HG02798 (cell line): Measurements from ENCODE around the gene ZNF808.
"Not testable (repeated sequence)": the region's sequence is repeated elsewhere in the genome, so short reads cannot be mapped to it uniquely, and the experiment has no call there.

Source experiments
- ATAC-seq: cut with Tn5 transposase; IDR thresholded peaks from one replicate; pipeline ENCODE4 v1.9.1; 2021; ENCODE audit warnings: mild to moderate bottlenecking; ENCODE audit not compliant: unreplicated experiment, poor library complexity

ZNF808 gene

DNA sequence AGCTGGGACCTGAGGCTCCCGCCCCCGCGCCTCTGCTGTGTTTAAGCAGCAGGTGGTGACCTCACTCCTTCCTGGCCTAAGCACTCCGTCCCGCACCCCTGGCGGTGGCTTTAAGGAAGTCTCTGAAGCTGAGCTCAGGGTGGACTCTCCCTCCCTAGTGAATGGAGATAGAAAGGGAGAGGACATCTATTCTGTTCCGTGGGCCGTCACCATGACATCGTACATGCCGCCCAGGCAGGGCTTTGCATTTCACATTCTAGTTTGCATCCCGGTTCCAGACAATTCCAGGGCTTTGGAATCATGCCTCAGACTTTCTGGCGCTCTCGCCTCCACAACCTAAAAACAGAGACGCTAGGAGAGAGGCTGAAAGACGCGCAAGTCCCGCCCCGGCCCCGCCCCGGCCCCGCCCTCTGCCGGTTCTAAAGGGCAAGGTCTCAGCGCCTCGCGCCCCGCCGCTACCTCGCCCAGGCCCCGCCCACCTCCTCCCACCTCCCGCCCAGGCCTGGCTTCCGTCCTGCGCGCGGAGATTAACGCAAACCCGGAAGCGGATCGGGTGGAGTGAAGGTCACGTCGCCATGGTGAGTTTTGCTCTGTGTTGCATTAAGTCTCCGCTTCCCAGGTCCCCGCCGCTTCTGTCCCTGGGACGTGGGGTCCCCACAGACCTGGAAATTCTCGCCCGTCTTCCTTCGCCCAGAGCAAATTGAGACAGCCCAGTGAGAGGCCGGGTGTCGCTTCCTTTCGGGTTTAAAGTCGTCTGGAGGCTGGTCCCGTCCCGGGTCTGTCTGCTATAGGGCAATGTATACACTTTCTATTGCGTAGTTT lies at the start of gene ZNF808:
TSS of gene ZNF808 (plus strand) at position 535 of the 822 bp plus-strand sequence. CDS start 15,617 bp downstream, outside the sequence.
- peak; percentile 90 for ATAC-seq

DNA sequence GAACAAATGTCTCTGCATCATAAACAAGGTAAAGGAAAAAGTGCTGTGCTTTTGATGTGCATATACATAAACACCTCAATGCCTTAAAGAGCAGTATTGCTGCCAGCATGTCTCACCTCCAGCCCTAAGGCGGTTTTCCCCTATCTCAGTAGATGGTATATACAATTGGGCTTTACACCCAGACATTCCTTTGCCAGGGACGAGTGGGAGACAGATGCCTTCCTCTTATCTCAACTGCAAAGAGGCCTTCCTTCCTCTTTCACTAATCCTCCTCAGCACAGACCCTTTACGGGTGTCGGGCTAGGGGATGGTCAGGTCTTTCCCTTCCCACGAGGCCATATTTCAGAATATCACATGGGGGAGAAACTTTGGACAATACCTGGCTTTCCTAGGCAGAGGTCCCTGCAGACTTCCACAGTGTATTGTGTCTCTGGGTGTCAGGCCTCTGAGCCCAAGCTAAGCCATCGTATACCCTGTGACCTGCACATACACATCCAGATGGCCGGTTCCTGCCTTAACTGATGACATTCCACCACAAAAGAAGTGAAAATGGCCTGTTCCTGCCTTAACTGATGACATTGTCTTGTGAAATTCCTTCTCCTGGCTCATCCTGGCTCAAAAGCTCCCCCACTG lies 43.2 kb upstream of the ZNF808 start:
- ATAC-seq, result not testable (repeated sequence)

DNA sequence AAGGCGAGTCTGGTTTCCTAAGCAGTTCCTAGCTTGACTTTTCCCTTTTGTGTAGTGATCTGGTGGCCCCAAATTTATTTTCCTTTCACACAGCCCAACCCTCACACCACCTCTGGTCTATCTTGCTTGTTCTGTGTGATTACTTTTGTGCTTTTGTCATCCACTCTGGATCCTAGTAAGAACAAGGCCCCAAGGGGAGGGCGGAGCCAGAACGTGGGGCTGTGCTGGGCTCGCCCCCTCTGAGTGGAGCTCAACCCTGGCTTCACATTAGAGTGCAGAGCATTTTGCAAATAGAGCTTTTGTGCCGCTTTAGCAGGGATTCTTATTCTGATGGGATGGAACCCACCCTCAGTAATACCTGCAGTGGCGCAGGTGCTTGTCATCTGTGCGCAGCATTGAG lies 42.4 kb upstream of the ZNF808 start:
- not testable (repeated sequence) for ATAC-seq

DNA sequence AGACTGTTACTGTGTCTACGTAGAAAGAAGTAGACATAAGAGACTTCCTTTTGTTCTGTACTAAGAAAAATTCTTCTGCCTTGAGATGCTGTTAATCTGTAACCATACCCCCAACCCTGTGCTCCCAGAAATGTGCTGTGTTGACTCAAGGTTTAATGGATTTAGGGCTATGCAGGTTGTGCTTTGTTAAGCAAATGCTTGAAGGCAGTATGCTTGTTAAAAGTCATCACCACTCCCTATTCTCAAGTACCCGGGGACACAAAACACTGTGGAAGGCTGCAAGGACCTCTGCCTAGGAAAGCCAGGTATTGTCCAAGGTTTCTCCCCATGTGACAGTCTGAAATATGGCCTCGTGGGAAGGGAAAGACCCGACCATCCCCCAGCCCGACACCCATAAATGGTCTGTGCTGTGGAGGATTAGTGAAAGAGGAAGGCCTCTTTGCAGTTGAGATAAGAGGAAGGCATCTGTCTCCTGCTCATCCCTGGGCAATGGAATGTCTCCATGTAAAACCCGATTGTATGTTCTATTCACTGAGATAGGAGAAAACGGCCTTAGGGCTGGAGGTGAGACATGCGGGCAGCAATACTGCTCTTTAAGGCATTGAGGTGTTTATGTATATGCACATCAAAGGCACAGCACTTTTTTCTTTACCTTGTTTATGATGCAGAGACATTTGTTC lies 41.8 kb upstream of the ZNF808 start:
- ATAC-seq, result not testable (repeated sequence)

DNA sequence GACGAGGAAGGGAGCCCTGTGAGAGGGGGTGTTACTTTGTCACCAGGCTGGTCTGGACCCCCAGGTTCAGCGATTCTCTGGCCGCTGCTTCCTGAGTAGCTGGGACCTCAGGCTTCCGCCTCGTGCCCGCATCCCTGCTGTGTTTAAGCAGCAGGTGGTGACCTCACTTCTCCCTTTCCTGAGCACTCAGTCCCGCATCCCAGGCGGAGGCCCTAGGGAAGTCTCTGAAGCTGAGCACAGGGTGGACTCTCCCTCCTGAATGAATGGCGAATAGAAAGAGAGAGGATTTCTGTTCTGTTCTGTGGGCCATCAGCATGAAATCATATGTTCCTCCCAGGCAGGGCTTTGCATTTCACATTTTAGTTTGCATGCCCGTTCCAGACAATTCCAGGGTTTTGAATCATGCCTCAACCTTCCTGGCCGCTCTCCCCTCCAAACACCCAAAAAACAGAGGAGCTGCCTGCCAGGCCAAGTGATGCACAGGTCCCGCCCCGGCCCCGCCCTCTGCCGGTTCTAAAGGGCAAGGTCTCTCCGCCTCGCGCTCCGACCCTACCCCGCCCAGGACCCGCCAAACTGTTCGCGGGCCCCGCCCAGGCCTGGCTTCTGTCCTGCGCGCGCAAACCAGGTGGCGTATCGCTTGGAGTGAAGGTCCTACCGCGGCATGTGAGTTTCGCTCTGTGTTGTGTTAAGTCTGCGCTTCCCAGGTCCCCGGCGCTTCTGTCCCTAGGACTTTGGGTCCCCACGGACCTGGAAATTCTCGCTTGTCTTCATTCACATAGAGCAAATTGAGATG lies 35.1 kb upstream of the ZNF808 start:
- ATAC-seq, result no peak

DNA sequence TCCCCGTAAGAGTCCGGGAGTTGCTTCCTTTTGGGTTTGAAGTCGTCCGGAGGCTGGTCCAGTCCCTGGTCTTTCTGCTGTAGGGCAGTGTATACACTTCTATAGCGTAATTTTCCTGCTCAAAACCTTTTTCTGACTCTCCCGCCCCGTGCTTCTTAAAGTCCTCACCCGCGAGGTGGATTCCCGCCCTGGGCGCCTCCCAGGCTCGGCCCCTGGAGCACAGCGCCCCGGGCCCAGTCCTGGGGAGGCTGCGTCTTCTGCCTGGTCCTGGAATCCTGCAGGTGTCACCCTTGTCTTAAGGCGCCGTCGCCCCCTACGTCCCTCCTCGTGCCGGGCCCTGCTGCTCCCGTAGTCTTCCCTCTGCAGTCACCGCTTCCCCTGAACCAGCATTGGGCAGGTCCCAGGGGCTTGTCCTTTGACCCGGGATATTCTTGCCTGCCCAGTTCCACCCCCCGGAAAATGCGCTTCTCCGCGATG lies 34.4 kb upstream of the ZNF808 start:
- no peak for ATAC-seq

DNA sequence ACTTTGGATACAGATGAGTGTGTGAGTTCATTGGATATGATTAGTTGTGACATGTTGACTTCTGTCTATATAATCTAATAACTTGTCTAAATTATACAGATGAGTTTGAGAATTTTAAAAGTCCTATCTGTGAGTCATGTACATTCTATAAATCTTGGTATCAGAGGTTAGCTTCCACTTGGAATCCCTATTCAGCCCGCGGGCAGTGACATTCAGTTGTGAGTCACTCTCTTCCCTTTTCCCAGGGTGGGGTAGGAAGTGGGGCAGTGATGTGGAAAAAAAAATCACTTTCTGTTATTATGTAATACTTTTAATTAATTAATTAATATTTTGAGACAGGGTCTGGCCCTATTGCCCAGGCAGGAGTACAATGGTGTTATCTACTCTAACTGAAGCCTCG lies 33.0 kb upstream of the ZNF808 start:
- no peak for ATAC-seq

DNA sequence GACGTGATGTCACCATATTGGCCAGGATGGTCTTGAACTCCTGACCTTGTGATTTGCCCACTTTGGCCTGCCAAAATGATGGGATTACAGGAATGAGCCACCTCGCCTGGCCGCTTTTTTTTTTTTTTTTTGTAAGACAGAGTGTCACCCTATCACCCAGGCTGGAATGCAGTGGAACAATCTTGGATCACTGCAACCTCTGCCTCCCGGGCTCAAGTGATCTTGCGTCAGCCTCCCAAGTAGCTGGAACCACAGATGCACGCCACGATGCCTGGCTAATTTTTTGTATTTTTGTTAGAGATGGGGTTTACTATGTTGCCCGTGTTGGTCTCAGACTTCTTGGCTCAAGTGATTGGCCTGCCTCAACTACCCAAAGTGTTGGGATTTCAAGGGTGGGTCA lies 28.9 kb upstream of the ZNF808 start:
- ATAC-seq, result no peak

DNA sequence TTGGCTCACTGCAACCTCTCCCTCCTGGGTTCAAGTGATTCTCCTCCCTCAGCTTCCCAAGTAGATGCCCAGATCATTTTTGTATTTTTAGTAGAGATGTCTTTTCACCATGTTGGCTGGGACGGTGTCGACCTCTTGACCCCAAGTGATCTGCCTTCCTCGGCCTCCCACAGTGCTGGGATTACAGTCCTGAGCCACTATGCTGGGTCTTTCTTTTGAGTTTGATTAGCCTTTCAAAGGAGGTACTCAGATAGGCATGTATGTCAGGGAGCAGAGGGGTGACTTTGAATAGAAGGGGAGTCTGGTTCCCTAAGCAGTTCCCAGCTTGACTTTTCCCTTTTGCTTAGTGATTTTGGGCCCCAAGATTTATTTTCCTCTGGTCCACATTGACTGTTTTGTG lies 27.0 kb upstream of the ZNF808 start:
- not testable (repeated sequence) for ATAC-seq

DNA sequence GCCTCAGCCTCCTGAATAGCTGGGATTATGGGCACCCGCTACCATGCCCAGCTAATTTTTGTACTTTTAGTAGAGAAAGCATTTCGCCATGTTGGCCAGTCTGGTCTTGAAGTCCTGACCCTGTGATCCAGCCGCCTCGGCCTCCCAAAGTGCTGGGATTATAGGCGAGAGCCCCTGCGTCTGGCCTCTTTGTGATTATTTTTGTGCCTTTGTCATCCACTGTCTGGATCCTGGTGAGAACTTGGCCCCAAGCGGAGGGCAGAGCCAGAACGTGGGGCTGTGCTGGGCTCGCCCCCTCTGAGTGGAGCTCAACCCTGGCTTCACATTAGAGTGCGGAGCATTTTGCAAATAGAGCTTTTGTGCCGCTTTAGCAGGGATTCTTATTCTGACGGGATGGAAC lies 26.5 kb upstream of the ZNF808 start:
- not testable (repeated sequence) for ATAC-seq

DNA sequence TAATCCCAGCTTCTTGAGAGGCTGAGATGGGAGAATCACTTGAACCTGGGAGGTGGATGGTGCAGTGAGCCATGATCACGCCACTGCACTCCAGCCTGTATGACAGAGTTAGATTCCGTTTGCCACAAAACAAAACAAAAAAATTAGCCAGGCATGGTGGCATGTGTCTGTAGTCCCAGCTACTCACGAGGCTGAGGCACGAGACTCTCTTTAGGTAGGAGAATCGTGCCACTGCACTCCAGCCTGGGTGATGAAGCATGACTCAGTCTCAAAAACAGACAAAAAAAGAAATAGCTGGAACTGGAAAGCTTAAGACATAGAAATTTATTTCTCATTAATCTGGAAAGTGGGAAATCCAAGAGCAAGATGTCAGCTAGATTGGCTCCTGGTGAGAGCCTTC lies 20.2 kb upstream of the ZNF808 start:
- ATAC-seq, result no peak

DNA sequence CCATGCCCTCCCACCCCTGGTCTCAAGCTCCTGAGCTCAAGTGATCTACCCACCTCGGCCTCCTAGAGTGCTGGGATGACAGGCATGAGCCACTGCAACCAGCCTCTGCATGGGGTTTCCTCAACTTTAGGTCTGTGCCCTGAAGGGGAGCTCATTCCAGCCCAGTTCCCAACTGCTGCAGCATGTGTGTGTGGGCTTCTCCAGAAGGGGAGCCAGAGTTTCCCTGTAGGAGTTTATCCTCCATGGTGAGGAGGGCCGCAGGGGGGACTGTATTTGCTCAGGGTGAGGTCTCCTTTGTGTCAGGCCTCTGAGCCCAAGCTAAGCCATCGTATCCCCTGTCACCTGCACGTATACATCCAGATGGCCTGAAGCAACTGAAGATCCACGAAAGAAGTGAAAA lies 11.3 kb upstream of the ZNF808 start:
- no peak for ATAC-seq

DNA sequence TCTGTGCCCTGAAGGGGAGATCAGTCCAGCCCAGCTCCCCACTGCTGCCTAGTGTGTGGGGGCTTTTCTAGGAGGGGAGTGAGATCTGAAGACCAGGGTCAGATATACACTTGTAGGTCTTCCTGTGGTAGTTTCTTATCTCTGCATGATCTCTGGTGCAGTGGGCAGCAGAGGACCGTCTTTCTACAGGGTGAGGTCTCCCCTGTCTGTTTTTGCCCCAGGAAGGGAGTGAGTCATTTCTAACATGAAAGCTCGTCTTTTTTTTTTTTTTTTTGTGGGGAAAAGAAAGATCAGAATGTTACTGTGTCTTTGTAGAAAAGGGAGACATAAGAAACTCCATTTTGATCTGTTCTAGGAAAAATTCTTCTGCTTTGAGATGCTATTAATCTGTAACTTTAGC lies 8.8 kb upstream of the ZNF808 start:
- no peak for ATAC-seq

DNA sequence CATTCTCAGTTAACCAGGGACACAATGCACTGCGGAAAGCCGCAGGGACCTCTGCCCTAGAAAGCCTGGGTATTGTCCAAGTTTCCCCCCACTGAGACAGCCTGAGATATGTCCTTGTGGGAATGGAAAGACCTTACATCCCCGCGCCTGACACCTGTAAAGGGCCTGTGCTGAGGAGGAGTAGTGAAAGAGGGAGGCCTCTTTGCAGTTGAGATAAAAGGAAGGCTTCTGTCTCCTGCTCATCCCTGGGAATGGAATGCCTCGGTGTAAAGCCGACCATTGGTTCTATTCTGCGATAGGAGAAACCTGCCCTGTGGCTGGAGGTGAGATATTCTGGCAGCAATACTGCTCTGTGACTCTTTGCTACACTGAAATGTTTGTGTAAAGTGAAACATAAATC lies 8.3 kb upstream of the ZNF808 start:
- not testable (repeated sequence) for ATAC-seq

DNA sequence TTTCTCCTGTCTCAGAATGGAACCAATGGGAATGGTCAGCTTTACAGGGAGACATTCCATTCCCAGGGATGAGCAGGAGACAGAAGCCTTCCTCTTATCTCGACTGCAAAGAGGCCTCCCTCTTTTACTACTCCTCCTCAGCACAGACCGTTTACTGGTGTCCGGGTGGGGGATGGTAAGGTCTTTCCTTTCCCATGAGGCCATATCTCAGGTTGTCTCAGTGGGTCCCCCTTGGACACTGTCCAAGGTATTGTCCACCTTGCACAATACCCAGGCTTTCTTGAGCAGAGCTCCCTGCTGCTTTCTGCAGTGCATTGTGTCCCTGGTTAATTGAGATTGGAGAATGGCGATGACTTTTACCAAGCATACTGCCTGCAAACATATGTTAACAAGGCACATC lies 7.5 kb upstream of the ZNF808 start:
- ATAC-seq, result no peak

DNA sequence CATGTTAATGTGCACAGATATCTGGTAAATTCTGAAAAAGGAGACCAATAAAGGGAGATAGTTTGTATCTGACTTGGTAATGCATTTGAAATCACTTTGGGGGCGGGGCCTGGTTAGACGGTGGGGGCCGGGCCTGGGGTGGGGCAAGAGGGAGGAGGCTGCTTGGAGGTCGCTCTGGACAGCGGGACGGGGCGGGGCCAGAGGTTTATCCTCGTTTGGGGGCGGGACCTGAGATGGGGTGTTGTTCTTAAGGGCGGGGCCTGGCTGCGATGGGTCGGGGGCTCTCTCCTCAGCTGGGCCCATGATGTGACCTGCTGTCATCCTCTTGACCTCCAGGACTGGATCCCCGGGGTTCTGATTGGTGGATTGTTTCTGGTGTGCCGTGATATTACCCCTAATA lies 4.9 kb upstream of the ZNF808 start:
- no peak for ATAC-seq

DNA sequence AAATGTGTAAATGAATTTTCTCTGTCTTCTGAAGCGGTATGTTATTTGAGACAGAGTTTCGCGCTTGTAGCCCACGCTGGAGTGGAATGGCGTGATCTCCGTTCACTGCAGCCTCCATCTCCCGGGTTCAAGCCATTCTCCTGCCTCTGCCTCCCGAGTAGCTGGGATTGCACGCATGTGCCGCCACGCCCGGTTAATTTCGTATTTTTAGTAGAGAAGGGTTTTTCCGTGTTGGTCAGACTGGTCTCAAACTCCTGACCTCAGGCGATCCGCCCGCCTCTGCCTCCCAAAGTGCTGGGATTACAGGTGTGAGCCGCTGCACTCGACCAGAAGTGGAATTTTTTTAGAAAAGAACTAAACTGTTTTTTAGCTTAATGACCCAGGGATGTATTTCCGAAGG lies 3.4 kb upstream of the ZNF808 start:
- ATAC-seq, result no peak

DNA sequence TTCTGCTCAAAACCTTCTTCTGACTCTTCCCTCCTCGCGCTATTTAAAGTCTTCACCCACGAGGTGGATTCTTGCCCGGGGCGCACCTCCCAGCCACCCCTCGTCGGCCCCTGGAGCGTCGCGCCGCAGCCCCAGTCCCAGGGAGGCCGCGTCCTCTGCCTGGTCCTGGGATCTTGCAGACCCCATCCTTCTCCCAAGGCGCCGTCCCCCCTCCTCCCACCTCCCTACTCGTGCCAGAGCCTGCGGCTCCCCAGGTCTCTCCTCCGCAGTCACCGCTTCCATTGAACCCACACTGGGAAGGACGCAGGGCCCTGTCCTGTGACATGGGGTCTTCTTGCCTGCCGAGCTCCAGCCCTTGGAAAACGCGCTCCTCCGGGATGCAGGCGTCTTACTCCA lies 486 bp downstream of the ZNF808 start:
- ATAC-seq, result peak; percentile 9

DNA sequence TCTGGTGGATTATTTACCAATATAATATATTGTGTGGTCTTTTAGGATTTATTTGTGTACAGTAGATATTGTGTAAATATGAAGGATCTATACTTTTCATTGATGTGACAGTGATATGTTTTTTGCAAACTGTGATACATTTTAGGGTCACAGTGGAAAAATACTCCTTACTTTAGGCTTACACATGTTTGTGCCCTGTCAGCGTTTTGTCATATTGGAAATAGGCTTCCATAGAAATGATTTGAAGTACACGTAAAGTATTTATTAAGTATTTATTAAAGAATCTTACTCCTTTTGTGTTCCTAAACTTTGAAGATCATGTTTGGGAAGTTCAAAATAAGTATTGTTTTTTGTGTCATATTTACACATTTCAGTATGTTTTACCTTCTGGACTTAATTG lies 5.0 kb downstream of the ZNF808 start:
- ATAC-seq, result no peak

DNA sequence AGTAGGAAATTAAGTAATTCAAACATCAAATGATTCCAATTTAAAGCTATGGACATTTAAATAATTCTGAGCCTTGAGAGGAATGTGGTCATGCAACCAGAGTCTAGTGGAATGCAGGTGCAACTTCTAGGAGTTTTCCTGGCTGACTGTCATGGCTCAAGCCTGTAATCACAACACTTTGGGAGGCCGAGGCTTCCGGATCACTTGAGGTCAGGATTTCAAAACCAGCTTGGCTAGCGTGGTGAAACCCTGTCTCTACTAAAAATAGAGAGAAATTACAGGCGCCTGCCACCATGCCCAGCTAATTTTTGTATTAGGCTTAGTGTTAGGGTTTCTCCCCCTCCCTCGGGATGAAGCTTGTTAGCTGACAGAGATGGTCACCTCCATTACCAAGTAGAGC lies 6.4 kb downstream of the ZNF808 start:
- ATAC-seq, result no peak
